Smooth muscle cell (in vitro differentiated cells): Measurements from ENCODE around the gene CINP. TPM values are rescaled to one million over a fixed set of nuclear protein-coding genes. Genes with fewer than 3 reads are reported as not detected.
"Not testable (repeated sequence)": the region's sequence is repeated elsewhere in the genome, so short reads cannot be mapped to it uniquely, and the experiment has no call there.

ENCODE experiments used
- DNase-seq: peaks from one replicate; lab custom pipeline; 2025; ENCODE audit not compliant: unreplicated experiment; lab: John Stamatoyannopoulos, UW
- H2AFZ ChIP-seq: fragments of 200-600 bp; sonication (generic); 2 replicates; pipeline ENCODE4 v1.6.0; 2016; ENCODE audit warnings: antibody characterized with exemption, low read depth, mild to moderate bottlenecking
- H3F3A ChIP-seq: fragments of 200-600 bp; sonication (generic); 2 replicates; pipeline ENCODE4 v1.6.0; 2017; ENCODE audit warnings: antibody characterized with exemption, low read depth
- H3K27ac ChIP-seq: fragments of 200-600 bp; sonication (generic); 2 replicates; pipeline ENCODE4 v1.5.1; 2016; ENCODE audit warnings: low read depth, mild to moderate bottlenecking
- H3K27me3 ChIP-seq: fragments of 200-600 bp; sonication (generic); 2 replicates; pipeline ENCODE4 v1.6.1; 2016; ENCODE audit warnings: low read depth, mild to moderate bottlenecking
- H3K36me3 ChIP-seq: fragments of 200-600 bp; sonication (generic); 2 replicates; pipeline ENCODE4 v1.5.1; 2016; ENCODE audit warnings: low read depth
- H3K4me1 ChIP-seq: fragments of 200-600 bp; sonication (generic); 2 replicates; pipeline ENCODE4 v1.5.1; 2016; ENCODE audit warnings: low read depth
- H3K4me2 ChIP-seq: fragments of 200-600 bp; sonication (generic); 2 replicates; pipeline ENCODE4 v1.6.0; 2016; ENCODE audit warnings: mild to moderate bottlenecking
- H3K4me3 ChIP-seq: fragments of 200-600 bp; sonication (generic); 2 replicates; pipeline ENCODE4 v1.5.1; 2016; ENCODE audit warnings: mild to moderate bottlenecking
- H3K79me2 ChIP-seq: fragments of 200-600 bp; sonication (generic); 2 replicates; pipeline ENCODE4 v1.6.0; 2016; ENCODE audit warnings: low read depth, mild to moderate bottlenecking
- H3K9ac ChIP-seq: fragments of 200-600 bp; sonication (generic); 2 replicates; pipeline ENCODE4 v1.6.0; 2016; ENCODE audit warnings: low read depth
- H3K9me3 ChIP-seq: fragments of 200-600 bp; sonication (generic); replicated peaks from 2 replicates; pipeline ENCODE4 v1.5.1; 2016; ENCODE audit warnings: low read depth
- H4K20me1 ChIP-seq: fragments of 200-600 bp; sonication (generic); 2 replicates; pipeline ENCODE4 v1.6.0; 2016; ENCODE audit warnings: low read depth
- CTCF ChIP-seq: fragments of 200-600 bp; sonication (generic); IDR thresholded peaks from 2 replicates; pipeline ENCODE4 v1.5.1; 2017; ENCODE audit warnings: borderline replicate concordance, mild to moderate bottlenecking, antibody characterized with exemption; ENCODE audit not compliant: insufficient read depth, poor library complexity, severe bottlenecking
- WGBS: methylation state at CpG from one replicate; pipeline ENCODE4 v1.1.7; 2016; ENCODE audit warnings: low lambda C conversion rate; 5-methylcytosine and 5-hydroxymethylcytosine counted together
- polyA plus RNA-seq: library from polyadenylated mRNA; unstranded; fragments of >200 nt; fragmentation: Nextera tagmentation; extraction: Ambion mirVana; gene quantifications from 2 replicates; pipeline ENCODE4 v1.2.1, GENCODE V29; 2016
- total RNA-seq: library from RNA; depleted of rRNA; stranded (reverse); fragments of >200 nt; gene quantifications from 2 replicates; pipeline ENCODE4 v1.2.3, GENCODE V29; 2014

Gene CINP
- total and polyA plus RNA-seq, 2 experiments from 2014 or later: 36.5 to 43.6 TPM

GRCh38 chr14:102314242-102315011, 48.3 kb downstream of the CINP start:
- Histone ChIP-seq H3F3A (peaks cover 7% of the 10 kb centered on the region), H3K4me2 (peak overlapping the region; percentile 90), H2AFZ (peak overlapping the region; percentile 84), H3K4me1 (peaks cover 13% of the 10 kb centered on the region), H3K36me3 (no peaks in the 10 kb centered on the region), H3K9me3 (no peaks in the 10 kb centered on the region), H3K27ac (no peak overlapping the region), H3K27me3 (no peaks in the 10 kb centered on the region), H3K9ac (no peak overlapping the region), H3K4me3 (peak overlapping the region; percentile 57), H3K79me2 (no peaks in the 10 kb centered on the region), H4K20me1 (no peaks in the 10 kb centered on the region)
- DNase-seq: peak; percentile 52
- 12% methylated on average over 51 of the region's 52 CpGs for WGBS
- peak; percentile 98 for TF ChIP-seq CTCF

- no peaks in the 10 kb centered on the region for H4K20me1 ChIP-seq
- H2AFZ ChIP-seq: peak within 1 kb of the TSS; percentile 92
- H3K9me3 ChIP-seq: no peaks in the 10 kb centered on the region
- peaks cover 6% of the 10 kb centered on the region for H3K4me1 ChIP-seq
- peak within 1 kb of the TSS; percentile 76 for H3K4me3 ChIP-seq
- DNase-seq: peak; percentile 97
- peak within 1 kb of the TSS; percentile 97 for H3K9ac ChIP-seq
- TF ChIP-seq CTCF: no peak
- H3K79me2 ChIP-seq: peaks cover 3% of the 10 kb centered on the region
- whole genome bisulfite sequencing: 3% methylated on average over 47 of the region's 53 CpGs
- peak within 1 kb of the TSS; percentile 83 for H3K27ac ChIP-seq
- H3K27me3 ChIP-seq: no peaks in the 10 kb centered on the region
- H3K36me3 ChIP-seq: no peaks in the 10 kb centered on the region
- peak within 1 kb of the TSS; percentile 93 for H3K4me2 ChIP-seq
- no peaks in the 10 kb centered on the region for H3F3A ChIP-seq
These were observed 57.8 kb downstream of the CINP start, which contains the start of gene MOK for GRCh38 chr14:102304611-102305506. TSS of gene MOK (minus strand) at chr14:102305164. CDS start at chr14:102304968, 196 bp downstream.

GRCh38 chr14:102303664-102304063, 59.0 kb downstream of the CINP start:
- no peak overlapping the region for H3K9ac ChIP-seq
- TF ChIP-seq CTCF: no peak
- H3K79me2 ChIP-seq: peaks cover 3% of the 10 kb centered on the region
- no peaks in the 10 kb centered on the region for H3K27me3 ChIP-seq
- WGBS: 83% methylated on average over 3 of the region's 3 CpGs
- no peak overlapping the region for H2AFZ ChIP-seq
- no peaks in the 10 kb centered on the region for H3F3A ChIP-seq
- peak overlapping the region; percentile 93 for H3K4me2 ChIP-seq
- H3K4me3 ChIP-seq: peak overlapping the region; percentile 76
- H3K36me3 ChIP-seq: no peaks in the 10 kb centered on the region
- no peak for DNase-seq
- peaks cover 6% of the 10 kb centered on the region for H3K4me1 ChIP-seq
- H4K20me1 ChIP-seq: no peaks in the 10 kb centered on the region
- H3K27ac ChIP-seq: no peak overlapping the region
- H3K9me3 ChIP-seq: no peaks in the 10 kb centered on the region

- H3K4me2 ChIP-seq, H3K79me2 ChIP-seq: not testable (repeated sequence)
These were observed 64.2 kb downstream of the CINP start for GRCh38 chr14:102298303-102299070.

More at GRCh38 chr14:102298303-102299070, 64.2 kb downstream of the CINP start:
- not testable (repeated sequence) for H2AFZ ChIP-seq, H3K4me3 ChIP-seq, DNase-seq, H3K36me3 ChIP-seq, H3K9ac ChIP-seq, H3K4me1 ChIP-seq, H3K9me3 ChIP-seq, H4K20me1 ChIP-seq, H3K27me3 ChIP-seq, H3K27ac ChIP-seq, H3F3A ChIP-seq
- WGBS: 86% methylated on average over 12 of the region's 12 CpGs
